NCI-H524 (cell line): Measurements from ENCODE around the gene DOK7.

Source experiments
- DNase-seq, 2 experiments: peaks; one replicate each; lab custom pipeline; 2025; lab: John Stamatoyannopoulos, UW

The DOK7 gene

DNA sequence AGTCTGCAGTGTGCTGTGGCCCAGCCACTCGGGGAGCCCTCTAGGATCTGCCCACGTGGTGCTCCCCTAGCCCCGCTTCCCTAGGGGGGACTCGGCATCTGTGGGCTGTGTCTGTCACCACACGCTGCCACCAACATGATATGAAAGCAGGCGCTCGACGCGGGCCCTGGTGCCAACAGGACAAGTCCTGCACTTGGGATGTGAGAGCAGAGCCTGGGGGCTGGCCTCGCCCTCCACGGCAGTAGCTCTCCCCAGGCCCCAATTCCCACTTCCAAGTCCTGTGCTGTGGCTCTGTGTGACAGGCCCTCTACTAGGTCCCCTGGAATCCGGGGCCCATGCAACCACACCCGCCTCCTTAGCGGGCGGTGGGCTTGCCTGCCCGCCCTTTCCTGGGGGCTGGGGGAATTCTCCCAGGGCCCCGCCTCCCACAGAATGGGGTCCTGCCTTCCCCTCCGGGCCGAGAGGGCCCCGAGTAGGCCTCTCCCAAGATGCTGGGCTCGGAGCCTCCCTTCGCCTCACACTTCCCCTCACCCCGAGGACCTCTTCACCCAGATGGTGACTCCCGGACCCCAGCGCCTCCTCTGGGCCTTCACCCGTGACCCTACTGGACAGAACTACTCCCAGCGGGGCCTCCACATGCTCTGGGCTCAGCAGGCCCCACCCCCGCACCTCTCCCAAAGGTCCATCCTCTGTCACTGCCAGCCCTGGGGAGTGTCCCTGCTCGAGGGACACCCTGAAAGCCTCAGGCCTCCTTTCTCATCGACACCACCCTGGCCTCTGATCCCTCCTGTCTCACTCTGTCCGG lies 57.9 kb downstream of the DOK7 start:
- DNase-seq, result no peak

DNA sequence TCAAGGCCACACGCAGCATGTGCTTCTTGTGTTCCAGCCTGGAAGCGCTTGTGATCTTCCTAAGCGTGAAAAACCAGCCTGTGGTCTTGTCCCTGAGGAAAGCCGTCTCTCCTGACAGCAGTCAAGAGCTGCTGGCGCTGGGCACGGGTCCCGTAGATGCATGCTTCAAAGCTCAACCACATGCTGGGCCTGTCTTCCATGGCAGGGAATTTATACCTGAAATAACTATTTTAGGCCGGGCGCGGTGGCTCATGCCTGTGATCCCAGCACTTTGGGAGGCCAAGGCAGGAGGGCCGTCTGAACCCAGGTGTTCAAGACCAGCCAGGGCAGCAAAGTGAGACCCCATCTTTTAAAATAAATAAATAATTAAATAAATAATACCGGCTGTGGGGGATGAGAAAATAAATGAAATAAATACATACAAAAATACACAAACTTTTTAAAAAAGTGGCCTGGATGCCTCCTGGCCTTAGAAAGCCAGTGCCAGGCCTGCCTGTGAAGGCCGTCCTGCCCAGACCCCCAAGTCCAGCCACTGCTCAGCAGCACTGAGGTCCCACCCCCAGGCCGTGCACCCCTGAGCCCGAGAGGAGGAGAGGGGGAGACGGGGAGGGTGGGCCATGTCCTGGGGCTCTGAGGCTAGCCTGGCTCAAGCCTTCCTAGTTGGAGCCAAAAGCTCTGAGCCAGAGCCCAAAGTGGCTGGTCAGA lies 58.7 kb downstream of the DOK7 start:
- no peak for DNase-seq

DNA sequence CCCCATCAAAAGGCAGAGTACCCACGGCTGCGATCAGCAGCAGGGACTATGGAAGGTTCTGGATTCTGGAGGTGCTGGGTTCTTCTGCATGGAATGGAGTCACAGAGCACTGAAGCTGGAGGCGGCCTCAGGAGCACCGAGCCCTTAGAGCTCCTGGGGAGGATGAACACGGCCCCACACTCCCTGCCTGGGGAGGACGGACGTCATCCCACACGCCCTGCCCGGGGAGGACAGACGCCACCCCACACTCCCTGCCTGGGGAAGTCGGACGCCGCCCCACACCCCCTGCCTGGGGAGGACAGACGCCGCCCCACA lies 59.2 kb downstream of the DOK7 start:
- no peak for DNase-seq

DNA sequence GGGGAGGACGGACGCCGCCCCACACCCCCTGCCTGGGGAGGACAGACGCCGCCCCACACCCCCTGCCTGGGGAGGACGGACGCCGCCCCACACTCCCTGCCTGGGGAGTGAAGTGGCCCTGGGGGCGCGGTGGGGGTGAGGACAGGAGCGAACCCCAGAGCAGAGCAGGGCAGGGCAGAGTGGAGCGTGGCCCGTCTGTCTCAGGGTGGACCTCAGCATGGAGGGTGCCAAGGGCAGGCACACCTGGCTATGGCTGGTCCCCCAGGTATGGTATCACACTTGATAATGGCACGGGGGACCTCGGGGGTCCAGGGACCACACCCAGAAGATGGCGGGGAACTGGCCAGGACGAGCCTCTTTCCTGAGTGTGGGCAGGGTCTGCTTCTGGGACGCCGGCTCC lies 59.5 kb downstream of the DOK7 start:
- DNase-seq, result no peak

DNA sequence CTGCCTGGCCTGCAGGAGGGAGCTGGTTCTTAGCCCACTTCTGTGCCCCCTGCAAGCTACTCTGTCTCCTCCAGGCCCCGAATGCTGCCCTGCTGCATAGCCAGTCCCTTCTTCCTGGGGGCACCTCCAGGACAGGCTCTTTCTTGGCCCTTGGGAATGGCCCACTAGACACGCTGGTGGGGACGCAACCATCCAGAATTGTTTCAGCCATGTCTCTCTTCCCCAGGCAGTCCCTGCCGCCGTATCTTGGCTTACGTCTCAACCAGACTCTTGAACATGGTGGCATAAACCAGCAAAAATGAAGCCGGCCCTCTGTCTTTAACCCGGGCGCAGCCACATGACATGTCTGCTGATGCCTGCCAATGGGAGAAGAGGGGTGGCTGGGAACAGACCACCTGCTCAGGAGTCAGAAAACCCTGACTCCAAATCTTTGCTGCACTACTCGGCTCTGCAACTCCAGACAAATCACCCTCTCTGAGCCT lies 60.1 kb downstream of the DOK7 start:
- DNase-seq, result no peak

DNA sequence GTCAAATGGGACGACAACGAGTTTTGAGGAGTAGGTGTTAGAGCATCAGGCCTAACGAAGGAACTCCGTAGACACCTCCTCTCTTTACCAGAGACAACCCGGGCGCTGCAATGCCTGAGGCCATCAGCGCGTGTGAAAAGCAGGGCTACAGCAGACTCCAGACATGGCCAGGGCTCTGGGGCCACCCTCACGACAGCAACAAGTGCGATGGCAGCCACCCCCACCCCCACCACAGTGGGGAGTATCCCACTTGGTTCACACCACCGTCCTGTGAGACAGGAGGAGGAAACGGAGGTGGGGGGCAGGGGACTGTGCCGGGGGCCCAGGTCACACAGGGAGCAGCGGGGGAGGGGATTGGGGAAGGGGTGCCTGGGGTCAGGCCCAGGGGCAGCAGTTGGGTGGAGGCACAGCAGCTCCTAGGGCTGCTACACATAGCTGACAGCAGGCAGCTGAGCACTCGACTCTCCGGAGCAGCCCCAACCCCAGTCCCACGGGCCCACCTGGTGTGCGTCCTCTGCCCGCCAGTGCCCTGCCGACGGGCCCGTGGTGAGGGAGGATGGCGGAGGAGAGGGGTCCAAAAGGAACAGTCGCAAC lies 60.6 kb downstream of the DOK7 start:
- DNase-seq, result no peak

DNA sequence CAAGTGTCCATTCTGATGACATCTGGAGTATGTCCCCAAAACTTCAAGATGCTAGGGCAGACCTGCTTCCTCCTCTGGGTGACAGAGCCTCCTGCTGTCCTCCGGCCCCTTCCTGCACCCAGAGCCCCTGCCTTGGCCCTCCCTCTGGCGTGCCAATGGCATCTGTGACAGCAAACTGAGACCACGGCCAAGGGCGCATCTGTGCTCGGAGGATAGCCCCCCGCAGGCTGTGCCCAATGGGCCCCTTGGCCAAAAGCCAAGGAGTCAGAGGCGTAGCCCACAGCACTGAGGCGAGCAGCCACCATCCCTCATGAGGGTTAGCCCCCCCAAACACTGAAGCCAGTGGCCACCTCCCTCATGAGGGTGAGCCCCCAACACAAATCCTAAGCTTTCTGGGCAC lies 61.2 kb downstream of the DOK7 start:
- no peak for DNase-seq

DNA sequence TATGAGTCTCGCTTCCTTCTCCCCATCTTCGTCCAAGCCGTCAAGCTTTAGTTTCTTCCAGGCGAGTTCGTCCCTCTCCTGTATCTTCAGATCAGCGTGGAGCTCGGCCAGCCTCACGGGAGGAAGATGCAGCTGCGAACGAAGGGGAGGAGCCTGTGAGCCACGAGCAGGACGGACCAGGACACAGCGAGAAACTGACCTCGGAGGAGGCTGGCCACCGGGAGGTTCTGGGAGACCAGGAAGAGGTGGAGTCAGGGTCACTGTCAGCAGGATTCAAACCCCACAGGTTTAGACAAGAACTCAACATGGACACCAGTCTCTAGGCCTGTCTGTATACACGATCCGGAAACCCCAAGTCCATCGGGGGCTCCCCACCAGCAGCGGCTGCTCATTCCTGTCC lies 61.8 kb downstream of the DOK7 start:
- no peak for DNase-seq

DNA sequence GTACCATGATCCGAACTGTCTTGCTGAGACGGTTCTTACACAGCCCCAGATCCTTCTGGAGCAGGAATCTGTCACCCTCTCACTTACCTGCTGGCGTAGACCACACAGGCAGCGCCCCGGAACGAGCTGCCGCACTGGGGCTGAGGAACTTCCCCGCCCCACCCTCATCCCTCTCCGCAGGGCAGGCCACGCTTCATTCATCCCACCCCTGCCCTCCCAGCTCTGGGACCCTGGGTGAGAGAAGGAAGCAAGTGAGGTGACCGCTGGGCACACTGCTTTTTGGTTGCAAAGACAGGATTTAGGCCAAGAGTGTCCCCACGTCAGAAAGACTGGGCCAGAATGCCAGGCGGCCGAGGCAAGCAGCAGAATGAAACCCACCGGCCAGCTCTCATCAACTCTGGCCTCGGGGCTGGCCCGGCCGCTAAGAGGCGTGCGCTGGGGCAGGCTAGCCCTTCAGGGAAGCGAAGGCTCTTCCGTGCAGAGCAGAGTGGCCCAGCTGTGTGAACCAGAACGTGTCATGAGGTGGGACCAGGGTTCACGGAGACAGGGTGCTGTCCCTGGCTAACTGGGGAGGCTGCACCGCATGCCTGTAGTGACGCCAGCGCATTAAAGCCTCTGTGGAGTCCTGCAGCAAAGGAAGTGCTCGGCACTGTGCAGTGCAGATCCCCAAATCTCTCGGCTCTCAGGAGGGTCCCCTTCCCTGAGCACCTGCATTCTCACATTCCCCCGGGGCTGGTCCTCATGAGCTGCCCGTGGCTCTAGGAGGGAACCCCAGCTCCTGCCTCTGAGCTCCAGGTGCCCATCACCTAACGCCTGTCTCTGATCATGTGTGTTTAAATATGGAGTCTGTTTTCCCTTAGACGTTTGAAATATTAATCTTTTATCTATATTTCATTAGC lies 62.7 kb downstream of the DOK7 start:
- DNase-seq, result no peak

DNA sequence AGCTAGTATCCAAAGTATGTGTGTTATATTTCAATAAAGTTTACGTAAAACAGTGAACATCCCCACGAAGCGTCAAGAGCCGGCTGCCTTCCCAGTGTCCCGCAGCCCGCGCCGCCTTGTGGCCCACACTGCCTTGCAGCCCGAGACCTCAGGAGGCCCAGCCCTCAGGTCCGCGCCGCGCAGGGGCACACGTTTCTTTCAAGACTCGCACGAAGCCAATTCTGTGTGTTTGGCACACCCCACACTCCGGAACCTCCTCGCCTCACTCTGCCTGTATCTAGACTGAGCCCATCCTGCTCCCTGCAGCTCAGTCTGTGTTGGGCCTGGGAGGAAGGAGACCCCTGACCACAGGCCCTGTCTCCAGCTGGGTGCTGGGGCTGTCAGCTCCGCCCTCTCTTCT lies 63.4 kb downstream of the DOK7 start:
- DNase-seq, result no peak

DNA sequence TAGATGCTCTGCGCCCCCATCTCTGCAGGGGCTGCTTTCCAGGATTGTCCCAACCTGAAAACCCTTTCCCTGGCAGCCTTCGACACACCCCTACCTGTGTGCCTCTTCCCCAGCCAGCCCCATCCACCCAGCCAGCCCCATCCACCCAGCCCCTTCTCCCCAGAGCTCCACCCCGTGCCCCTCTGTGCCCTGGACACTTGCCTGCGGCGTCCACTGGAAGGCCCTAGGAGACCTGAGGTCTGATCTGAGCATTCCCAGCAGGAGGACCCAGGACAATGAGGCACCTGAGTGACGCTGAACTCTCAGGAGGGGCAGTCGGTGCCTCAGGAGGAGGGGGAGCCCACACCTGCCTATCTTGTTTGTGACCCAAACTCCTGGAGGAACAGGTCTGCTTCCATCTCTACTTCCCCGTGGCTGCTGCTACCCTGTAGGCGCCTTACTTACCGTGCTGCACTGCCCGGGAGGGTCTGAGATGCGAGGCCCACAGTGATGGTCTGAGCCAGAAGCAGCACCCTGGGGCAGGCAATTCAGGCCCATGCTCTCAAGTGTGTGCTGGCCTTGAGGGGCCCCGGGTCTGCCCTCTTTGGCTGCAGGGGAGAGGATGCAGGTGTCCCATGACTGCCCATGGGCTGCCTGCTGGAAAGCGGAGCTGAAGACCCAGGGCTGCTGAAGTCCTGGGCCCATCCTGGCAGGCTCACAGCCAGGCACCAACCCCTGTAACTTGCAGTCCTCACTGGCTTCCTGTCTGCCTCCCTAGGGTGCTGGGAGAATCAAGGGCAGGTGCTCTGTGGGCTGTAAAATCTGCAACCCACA lies 64.2 kb downstream of the DOK7 start:
- DNase-seq, result no peak

DNA sequence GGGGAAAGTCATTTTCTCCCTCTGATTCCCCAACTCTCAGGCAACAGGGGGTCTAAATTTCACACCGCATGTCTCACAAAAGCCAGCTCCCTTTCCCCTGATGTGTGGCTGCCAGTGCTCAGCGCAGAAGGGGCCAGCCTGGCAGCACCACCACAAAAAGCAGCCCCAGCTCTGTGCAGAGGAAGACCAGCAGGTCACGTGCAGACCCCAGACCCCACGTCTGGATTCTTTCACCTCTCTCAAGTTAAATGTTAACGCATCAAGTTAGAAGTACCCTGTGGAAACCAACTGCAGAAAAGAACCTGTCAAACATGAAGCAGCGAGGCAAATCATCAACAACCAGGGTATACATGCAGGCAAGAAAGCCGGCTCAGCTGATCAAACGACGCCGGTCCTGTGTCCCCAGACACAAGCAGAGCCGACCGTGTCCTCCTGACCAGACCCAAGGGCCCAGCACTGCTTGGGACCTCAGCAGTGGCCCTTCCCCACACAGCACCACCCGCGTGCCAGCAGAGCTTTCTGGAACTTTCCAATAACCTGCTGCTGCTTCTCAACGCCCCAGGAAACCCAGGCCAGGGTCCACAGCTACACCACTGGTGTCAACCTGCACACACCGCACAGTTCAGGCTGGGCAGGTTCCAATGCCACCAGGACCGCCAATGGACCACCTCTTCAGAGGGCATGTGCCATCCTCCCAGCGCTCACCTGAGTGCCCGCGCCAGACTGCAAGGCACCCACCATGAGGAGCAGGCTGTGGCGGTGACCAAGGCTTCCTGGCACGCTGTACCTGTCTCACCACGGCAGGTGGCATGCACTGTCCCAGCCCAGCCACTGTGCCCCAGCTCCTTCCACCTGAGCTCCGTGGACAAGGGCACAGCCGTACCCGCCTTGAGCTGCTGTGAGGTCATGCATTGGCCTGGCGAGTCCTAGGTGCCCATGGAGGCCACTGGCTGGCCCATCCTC lies 65.1 kb downstream of the DOK7 start:
- no peak for DNase-seq

DNA sequence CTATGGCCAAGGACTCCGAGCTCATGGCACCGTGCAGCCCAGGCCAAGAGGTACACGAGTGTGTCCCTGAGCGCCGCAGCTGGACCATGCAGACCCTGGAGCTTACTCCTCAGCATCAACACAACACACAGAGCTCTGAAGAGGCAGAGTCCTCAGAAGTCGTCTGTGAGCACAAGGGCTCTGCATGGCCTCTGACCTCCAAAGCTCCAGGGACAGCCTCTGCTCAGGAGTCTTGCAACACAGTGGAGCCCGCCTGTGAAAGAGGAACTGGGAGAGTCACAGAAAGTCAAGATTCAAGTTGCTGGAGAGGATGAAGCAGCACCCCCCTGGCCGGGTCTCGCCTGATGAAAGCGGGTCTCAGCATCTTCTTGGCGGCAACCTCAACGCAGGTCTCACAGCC lies 66.3 kb downstream of the DOK7 start:
- no peak for DNase-seq

DNA sequence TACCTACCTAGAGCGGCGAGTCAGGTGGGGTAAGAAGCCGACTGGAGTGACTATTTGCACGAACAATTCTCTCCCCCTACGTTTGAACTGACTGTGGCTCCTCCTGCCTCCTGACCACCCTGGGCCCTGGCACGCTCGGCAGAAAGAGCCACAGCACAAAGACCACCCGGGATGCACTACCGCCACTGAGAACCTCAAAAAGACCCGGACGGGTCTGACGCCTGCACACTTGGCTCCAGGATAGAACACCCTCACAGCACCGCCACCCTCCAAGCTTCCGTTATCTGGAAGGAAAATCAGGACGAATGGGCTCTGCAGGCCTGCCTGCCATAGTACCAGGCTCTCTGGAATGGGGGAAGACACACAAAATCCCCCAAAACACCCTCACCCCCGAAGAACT lies 66.9 kb downstream of the DOK7 start:
- DNase-seq, result no peak

DNA sequence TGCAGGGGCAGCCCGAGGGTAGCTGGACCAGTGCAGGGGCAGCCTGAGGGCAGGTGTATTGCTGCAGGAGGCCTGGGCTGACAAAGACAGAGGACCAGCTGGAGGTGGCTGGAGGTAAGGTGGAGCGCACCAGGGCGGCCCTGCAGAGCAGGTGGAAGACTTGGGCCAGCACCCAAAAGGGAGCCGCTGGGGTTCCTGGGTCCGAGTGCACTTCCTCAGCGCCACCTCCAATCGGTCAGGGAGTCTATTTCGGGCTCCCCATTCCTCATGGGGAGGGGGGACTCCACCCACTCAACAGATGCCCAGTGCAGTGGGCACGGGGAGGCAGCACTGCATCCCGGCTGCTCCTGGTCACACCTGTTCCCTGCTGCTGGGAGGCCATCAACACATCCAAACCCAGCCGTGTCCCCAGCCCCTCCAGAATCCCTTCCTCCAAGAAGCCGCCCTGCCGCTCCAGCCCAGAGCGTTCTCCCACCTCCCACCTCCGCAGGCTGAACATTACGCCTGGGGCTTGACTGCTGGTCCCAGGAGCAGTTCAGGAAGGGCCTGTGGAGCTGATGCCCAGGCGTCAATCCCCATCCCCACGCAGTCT lies 67.7 kb downstream of the DOK7 start:
- no peak for DNase-seq

DNA sequence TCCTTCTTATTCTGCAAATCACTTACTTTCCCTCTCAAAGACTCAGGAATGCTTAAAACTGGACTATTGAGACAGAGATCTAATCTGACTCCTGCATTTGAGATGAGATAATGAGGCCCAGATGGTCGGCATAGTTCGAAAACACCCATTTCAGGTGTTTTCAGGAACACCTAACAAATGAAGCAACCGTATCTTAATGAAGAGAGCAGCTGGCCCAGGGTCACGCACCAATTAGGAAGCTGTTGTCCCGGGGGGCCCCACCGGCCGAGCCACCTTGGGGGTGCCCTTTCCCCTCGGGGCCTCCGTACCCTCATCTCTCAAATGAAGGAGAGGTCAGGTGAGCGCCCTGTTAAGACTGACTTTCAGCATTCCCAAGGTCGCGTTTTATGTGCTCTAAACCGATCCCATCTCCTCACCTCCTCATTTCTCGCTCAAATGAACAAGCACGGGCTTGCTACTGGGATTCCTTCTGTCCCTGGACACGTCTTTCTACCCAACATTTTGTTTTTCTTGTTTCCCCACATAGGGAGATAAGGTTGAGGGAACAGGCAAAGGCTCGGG lies 68.3 kb downstream of the DOK7 start:
- no peak for DNase-seq

DNA sequence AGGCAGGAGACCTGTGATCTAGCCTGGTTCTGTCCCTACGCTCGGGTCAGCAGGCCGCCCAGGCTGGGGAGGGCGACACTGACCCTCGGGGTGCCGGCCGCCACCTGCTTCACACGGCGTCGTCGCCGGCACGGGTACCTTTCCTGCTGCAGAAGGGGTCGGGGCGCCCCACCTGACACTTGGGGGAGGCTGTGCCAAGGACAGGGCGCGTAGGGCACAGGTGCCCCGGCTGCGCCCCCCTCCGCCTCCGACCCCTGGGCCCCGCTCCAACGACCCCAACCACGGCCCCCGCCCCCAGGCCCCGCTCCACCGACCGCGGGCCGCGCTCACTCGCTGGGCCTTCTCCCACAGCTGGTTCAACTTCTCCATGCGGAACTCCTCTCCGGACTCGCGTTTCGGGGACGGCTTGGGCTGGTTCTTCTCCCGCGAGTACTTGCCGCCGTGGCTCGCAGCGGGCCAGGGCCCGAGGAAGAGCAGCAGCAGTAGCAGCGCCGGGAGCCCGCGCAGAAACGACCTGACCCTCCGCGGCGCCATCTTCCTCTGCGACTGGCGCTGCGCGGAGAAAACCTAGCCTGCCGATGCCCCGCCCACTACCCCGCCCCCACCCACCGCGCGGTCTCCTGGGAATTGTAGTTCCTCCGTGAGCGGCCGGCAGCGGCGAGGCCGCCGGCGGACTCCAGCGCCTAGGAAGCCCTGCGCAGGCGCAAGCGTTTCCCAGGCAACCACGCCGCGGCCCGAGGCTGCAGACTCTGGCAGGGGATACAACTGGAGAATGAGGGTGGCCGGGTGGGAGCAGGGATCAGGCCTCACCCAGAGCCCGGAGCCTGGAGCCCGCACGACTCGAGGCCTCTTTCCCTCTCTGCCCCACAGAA lies 69.0 kb downstream of the DOK7 start, which contains the start of gene LRPAP1:
TSS of gene LRPAP1 (minus strand) at position 544 of the 872 bp plus-strand sequence. CDS start at position 534, 10 bp downstream.
- DNase-seq, result peak; percentile 69 to 90

DNA sequence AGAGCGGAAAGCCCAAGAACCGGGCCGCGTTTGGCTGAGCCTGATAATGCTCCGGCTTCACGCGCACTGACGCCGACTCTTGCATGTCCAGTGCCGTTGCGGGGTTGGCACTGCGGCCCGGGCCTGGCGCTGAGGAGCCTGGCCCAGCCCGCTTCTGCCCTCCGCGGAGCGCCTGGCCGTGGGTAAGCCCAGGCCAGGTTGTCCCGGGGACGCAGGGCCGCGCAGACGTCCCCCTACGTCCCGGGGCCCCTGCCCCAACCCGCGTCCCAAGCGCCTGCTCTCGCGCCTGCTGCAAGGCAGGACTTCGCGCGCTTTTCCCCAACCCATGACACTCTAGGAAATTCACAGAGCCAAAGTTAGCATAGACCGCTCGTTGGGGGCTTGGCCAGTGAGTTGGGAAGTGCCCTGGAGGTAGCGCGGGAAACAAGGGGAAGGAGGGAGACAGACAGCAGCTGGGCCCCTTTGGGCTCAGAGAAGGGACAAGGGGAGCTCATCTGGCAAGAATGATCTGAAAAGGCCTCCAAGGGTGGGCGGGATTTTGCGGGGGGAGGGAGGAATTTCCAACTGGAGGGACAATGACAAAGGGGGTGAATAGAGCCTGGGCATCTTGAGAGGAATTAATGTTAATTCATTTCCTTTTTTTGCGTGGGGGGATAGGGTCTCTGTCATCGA lies 69.8 kb downstream of the DOK7 start:
- DNase-seq, result no peak
